GM23248 (cell line): Measurements from ENCODE around the gene LTB4R.

Experiments
- EZH2 ChIP-seq: fragments of 200-600 bp; sonication (generic); IDR thresholded peaks from 2 replicates; pipeline ENCODE4 v1.6.1; 2018; ENCODE audit warnings: antibody characterized with exemption, mild to moderate bottlenecking; ENCODE audit not compliant: insufficient read depth, poor library complexity, severe bottlenecking
- EZH2phosphoT487 ChIP-seq: fragments of 200-600 bp; sonication (generic); IDR thresholded peaks from 2 replicates; pipeline ENCODE4 v1.6.1; 2018; ENCODE audit warnings: antibody characterized with exemption, moderate library complexity, mild to moderate bottlenecking, low read depth; ENCODE audit not compliant: insufficient read depth

GRCh38 chr14:24313913-24314312 lies 2.6 kb downstream of the LTB4R start:
- TF ChIP-seq EZH2 (no peak), EZH2phosphoT487 (no peak)
